ENCODE data around the gene MTFP1.
"Not testable (repeated sequence)": the region's sequence is repeated elsewhere in the genome, so short reads cannot be mapped to it uniquely, and the experiment has no call there.

MTFP1 gene

GRCh38 chr22:30426388-30427353 lies 1.1 kb downstream of the MTFP1 start:
- DNase-seq (ENCODE audit: low spot score), result no peak

GRCh38 chr22:30427871-30428270 lies 2.3 kb downstream of the MTFP1 start:
- no peak for DNase-seq (ENCODE audit: low spot score)

- no peak for DNase-seq (ENCODE audit: low spot score)
Observed at GRCh38 chr22:30429887-30430286, 4.3 kb downstream of the MTFP1 start.

DNA sequence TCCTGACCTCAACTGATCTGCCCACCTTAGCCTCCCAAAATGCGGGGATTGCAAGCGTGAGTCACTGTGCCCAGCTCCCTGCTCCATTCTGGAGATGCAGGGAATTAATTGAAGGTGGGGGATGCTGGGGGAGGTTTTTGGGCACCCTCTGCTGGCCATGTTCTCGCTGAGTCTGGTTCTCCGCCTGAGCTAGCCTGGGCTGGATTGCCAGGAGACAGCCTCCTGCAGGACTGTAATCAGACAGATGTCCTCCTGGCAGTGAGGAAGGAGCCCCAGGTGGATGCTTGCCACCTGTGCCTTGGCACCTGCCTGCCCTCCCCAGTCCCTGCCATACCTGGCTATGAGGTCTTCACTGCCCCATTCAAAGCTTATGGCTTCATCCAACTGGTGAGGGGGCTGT lies 5.4 kb downstream of the MTFP1 start:
- DNase-seq (ENCODE audit: low spot score), result no peak

- DNase-seq (ENCODE audit: low spot score), result no peak
Observed at GRCh38 chr22:30432096-30432495, 6.5 kb downstream of the MTFP1 start.

DNA sequence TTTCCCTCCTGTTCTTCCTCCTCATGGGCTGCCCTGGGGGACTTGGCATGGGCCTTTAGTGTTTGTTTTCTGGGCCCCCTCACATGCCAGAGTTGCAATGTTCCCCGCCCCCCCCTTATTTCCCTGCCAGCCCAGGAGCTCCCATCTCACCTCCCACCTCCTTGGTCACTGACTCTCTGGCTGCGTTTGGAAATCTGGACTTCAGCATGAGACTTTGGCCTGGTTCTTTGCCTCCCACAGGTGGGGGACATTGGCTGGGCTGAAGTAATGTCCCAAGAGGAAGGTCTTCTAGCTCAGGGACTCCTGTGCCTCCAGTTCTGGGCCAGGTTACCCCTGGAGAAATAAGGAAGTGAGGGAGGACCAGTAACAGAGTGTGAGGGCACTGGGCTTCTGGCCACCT lies 7.0 kb downstream of the MTFP1 start:
- no peak for DNase-seq (ENCODE audit: low spot score)

DNA sequence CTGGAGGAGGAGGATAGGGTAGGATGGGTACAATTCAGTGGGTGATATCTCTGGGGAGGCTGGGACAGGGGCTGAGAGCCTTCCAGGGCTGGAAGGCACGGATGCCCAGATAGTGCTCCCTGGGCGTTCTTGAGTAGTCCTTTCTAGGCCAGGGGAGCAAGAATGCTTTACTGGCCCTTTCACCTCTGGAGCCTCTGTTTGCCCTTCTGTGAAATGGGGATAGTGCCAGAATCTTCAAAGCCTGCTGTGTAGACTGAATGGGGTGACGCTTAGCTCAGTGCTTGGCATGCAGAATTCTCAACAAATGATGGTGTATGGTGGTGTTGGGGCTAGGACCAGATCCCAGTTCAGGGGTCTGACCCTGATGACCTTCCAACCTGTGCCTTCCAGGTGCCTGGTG lies 7.7 kb downstream of the MTFP1 start:
- DNase-seq (ENCODE audit: low spot score), result no peak

DNA sequence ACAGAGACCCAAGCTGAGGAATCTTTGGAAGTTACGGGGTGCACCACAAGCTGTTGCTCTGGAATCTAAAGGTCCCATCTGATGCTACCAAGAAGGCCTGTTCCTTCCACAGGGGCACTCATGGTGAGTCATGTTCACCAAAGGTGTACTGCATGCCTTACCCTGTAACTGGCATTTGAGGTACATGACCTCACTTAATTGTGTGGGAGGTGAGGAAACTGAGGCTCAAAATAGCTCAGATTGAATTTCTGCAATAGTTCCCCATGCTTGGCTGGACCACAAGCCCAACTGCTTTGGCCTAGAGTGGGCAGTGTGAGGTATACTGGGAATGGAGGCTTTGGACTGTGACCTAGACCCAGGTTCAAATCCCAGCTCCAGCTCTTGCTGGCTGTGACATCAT lies 8.2 kb downstream of the MTFP1 start:
- DNase-seq (ENCODE audit: low spot score), result no peak

GRCh38 chr22:30434843-30435242 lies 9.3 kb downstream of the MTFP1 start:
- DNase-seq (ENCODE audit: low spot score), result no peak

- DNase-seq (ENCODE audit: low spot score), result no peak
Observed at GRCh38 chr22:30435674-30436126, 10.1 kb downstream of the MTFP1 start.

- DNase-seq (ENCODE audit: low spot score), result no peak
Observed at GRCh38 chr22:30436196-30436595, 10.6 kb downstream of the MTFP1 start.

DNA sequence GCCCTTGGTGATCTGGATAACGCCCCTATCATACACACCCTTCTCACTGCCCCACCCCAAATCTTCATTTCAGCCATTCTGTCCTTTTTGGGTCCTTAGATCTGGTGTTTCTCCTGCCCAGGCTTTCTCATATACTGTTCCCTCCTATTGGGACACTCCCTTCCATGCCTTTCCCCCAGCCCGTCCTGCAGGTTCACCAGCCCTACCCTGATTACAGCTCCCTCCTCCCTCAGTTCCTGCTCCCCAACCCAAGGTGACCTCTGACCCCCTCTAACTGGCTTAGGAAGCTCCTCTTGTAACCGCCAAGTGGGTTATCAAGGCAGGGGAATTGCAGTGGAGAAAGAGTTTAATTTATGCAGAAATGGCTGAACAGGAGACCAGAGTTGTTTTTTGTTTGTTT lies 13.0 kb downstream of the MTFP1 start:
- DNase-seq (ENCODE audit: low spot score), result no peak

- no peak for DNase-seq (ENCODE audit: low spot score)
Observed at GRCh38 chr22:30439226-30439625, 13.7 kb downstream of the MTFP1 start.

- DNase-seq (ENCODE audit: low spot score), result no peak
Observed at GRCh38 chr22:30439836-30440235, 14.3 kb downstream of the MTFP1 start.

- DNase-seq (ENCODE audit: low spot score), result no peak
Observed at GRCh38 chr22:30441088-30441487, 15.5 kb downstream of the MTFP1 start.

DNA sequence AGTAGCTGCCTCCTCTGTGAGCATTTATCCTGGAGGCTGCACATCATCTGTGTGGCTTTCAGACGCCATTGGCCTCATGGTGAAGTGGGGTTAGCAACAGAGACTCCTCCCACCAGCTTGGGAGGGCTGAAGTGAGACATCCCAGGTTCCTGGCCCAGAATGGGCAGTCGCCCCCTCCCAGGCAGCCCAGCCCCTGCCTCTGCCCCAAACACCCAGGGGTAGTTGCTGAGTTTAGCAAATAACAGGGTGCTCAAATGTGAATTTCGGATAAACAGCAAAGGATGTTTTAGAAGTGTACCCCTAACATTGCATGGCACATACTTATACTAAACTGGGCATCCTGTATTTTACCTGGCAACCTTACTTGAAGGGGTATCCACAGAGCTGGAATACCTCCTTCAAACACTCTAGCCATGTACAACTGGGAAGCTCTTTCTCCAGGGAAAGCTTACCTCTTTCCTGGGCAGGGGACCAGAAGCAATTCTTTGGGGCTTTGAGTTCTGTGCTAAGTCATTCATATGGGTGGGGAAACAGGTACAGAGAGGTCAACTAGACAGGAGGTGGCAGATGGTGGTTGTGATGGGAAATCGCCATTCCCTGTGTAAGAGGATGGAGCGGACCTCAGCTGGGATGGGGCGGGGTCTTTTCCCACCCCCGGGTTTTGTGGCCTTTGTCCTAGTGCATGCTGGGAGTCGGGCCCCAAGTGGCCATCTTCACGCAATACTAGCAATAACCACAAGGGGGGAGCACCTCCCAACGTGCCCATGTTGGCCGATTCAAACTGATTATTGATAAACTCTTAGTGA lies 19.3 kb downstream of the MTFP1 start:
- peak; percentile 53 for DNase-seq (ENCODE audit: low spot score)

DNA sequence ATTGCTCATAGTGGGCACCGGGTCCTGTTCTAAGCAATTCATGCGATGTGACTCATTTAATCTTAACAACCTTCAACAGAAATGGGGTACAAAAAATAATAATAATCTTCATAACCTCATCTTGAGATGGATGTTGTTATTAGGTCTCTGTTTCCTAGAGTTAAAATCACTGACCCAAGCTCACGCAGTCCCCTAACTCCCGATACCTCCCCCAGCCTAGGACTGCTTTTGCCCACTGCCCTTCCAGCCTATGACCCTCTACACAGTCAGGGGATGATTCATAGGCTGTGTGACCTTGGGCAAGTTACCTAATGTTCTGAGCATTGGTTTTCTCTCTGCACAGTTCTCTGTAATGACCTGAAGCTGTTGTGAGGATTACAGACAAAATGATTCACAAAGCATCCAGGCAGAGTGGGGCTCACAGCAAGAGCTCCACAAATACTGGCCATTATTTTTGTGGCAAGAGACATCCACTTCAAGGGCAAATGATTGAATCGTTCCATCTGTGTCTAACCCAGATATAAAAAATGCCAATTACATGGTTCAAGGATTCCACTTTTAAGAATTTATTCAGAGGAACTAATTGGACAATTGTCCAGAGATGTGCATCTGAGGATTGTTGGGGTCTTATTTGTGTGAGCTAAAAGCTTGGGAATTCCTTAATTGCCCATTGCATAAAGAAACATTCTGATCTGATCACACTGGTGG lies 20.0 kb downstream of the MTFP1 start:
- DNase-seq (ENCODE audit: low spot score), result no peak

DNA sequence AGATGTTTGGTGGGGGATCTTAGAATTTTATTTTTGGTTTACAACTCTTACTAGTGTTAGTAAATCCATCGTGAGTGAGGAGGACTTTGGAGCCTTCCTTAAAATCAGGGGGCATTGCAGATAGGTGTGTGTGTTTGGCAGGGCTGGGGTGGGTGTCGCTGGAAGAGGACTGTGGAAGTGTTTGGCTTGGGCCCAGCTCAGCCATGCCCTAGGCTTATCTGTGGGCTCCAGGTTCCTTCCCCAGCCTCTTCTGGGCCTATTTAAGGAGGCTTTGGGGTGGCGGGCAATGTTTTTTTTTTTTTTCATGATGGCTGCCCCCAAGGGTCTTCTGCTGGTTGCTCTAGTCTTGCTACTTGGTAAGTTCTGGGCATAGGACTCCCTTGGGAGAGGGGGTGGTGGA lies 22.1 kb downstream of the MTFP1 start:
- DNase-seq (ENCODE audit: low spot score), result no peak

GRCh38 chr22:30451488-30451887 lies 25.9 kb downstream of the MTFP1 start:
- DNase-seq (ENCODE audit: low spot score), result not testable (repeated sequence)

GRCh38 chr22:30452861-30453260 lies 27.3 kb downstream of the MTFP1 start:
- no peak for DNase-seq (ENCODE audit: low spot score)

GRCh38 chr22:30453731-30454510 lies 28.4 kb downstream of the MTFP1 start:
- no peak for DNase-seq (ENCODE audit: low spot score)
